HUES64 (cell line): Measurements from ENCODE around the gene OVCH1.
"Not testable (repeated sequence)": the region's sequence is repeated elsewhere in the genome, so short reads cannot be mapped to it uniquely, and the experiment has no call there.

Experiments
- H3K27ac ChIP-seq: 2 replicates; pipeline ENCODE4 v1.7.0; 2013; ENCODE audit warnings: low read depth, low read length, inconsistent platforms
- H3K27me3 ChIP-seq: 2 replicates; pipeline ENCODE4 v1.6.1; 2013; ENCODE audit warnings: mild to moderate bottlenecking, low read length; ENCODE audit not compliant: insufficient read depth
- H3K36me3 ChIP-seq: 2 replicates; pipeline ENCODE4 v1.6.1; 2013; ENCODE audit warnings: mild to moderate bottlenecking, low read length; ENCODE audit not compliant: insufficient read depth
- H3K4me1 ChIP-seq: 2 replicates; pipeline ENCODE4 v1.6.1; 2013; ENCODE audit warnings: mild to moderate bottlenecking, low read length, moderate library complexity; ENCODE audit not compliant: insufficient read depth
- H3K4me3 ChIP-seq: 2 replicates; pipeline ENCODE4 v1.5.1; 2013; ENCODE audit warnings: mild to moderate bottlenecking, low read length, moderate library complexity
- H3K9ac ChIP-seq: 2 replicates; pipeline ENCODE4 v1.6.1; 2013; ENCODE audit warnings: mild to moderate bottlenecking, low read depth, low read length
- H3K9me3 ChIP-seq: 2 replicates; pipeline ENCODE4 v1.6.1; 2013; ENCODE audit warnings: low read depth, low read length; ENCODE audit not compliant: insufficient read depth
- WGBS: fragments of 150-250, 120-280 bp; methylation state at CpG from one replicate; pipeline ENCODE4 v1.1.7; 2013; ENCODE audit warnings: missing lambda C conversion rate; 5-methylcytosine and 5-hydroxymethylcytosine counted together

OVCH1 gene

GRCh38 chr12:29403991-29404390 lies 93.5 kb downstream of the OVCH1 start:
- no peak overlapping the region for H3K9ac ChIP-seq
- no peaks in the 10 kb centered on the region for H3K4me1 ChIP-seq
- H3K27ac ChIP-seq: no peak overlapping the region
- no peaks in the 10 kb centered on the region for H3K9me3 ChIP-seq
- H3K36me3 ChIP-seq: no peaks in the 10 kb centered on the region
- H3K4me3 ChIP-seq: no peak overlapping the region
- whole genome bisulfite sequencing: 78% methylated on average over 4 of the region's 4 CpGs
- no peaks in the 10 kb centered on the region; the same call in 1 of the 2 replicates for H3K27me3 ChIP-seq

- Histone ChIP-seq H3K9ac (no peak overlapping the region), H3K36me3 (no peaks in the 10 kb centered on the region), H3K27ac (no peak overlapping the region), H3K9me3 (no peaks in the 10 kb centered on the region), H3K27me3 (no peaks in the 10 kb centered on the region; the same call in 1 of the 2 replicates), H3K4me3 (no peak overlapping the region), H3K4me1 (no peaks in the 10 kb centered on the region)
Observed at GRCh38 chr12:29402437-29402836, 95.0 kb downstream of the OVCH1 start.

- H3K4me3 ChIP-seq: no peak overlapping the region
- no peaks in the 10 kb centered on the region; the same call in 1 of the 2 replicates for H3K27me3 ChIP-seq
- no peak overlapping the region for H3K9ac ChIP-seq
- H3K27ac ChIP-seq: no peak overlapping the region
- WGBS: no CpG with 5 or more reads among the region's 1 CpG
- H3K4me1 ChIP-seq: no peaks in the 10 kb centered on the region
- H3K36me3 ChIP-seq: no peaks in the 10 kb centered on the region
- H3K9me3 ChIP-seq: no peaks in the 10 kb centered on the region
Observed at GRCh38 chr12:29398495-29398894, 99.0 kb downstream of the OVCH1 start.

- 93% methylated on average over 3 of the region's 3 CpGs for WGBS
- no peaks in the 10 kb centered on the region for H3K36me3 ChIP-seq
- H3K27me3 ChIP-seq: no peaks in the 10 kb centered on the region; the same call in 1 of the 2 replicates
- no peaks in the 10 kb centered on the region for H3K9me3 ChIP-seq
- no peaks in the 10 kb centered on the region for H3K4me1 ChIP-seq
- no peak overlapping the region for H3K9ac ChIP-seq
- no peak overlapping the region for H3K27ac ChIP-seq
- H3K4me3 ChIP-seq: no peak overlapping the region
Observed at GRCh38 chr12:29396774-29397173, 100.7 kb downstream of the OVCH1 start.

- Histone ChIP-seq H3K27me3 (no peaks in the 10 kb centered on the region; the same call in 1 of the 2 replicates), H3K27ac (no peak overlapping the region), H3K4me3 (no peak overlapping the region), H3K9me3 (no peaks in the 10 kb centered on the region), H3K9ac (no peak overlapping the region), H3K36me3 (no peaks in the 10 kb centered on the region), H3K4me1 (no peaks in the 10 kb centered on the region)
- 89% methylated on average over 1 of the region's 1 CpG for WGBS
Observed at GRCh38 chr12:29395356-29395755, 102.1 kb downstream of the OVCH1 start.

- not testable (repeated sequence) for H3K4me1 ChIP-seq, H3K9ac ChIP-seq, H3K27ac ChIP-seq, H3K27me3 ChIP-seq, H3K36me3 ChIP-seq, H3K9me3 ChIP-seq, H3K4me3 ChIP-seq
- WGBS: 86% methylated on average over 3 of the region's 3 CpGs
Observed at GRCh38 chr12:29390419-29390818, 107.1 kb downstream of the OVCH1 start.

GRCh38 chr12:29389295-29389919 lies 108.1 kb downstream of the OVCH1 start:
- H3K9ac ChIP-seq: no peak overlapping the region
- 97% methylated on average over 65 of the region's 65 CpGs for WGBS
- no peak overlapping the region for H3K4me3 ChIP-seq
- no peak overlapping the region for H3K27ac ChIP-seq
- no peaks in the 10 kb centered on the region for H3K4me1 ChIP-seq
- H3K9me3 ChIP-seq: no peaks in the 10 kb centered on the region
- H3K36me3 ChIP-seq: no peaks in the 10 kb centered on the region
- H3K27me3 ChIP-seq: no peaks in the 10 kb centered on the region

- not testable (repeated sequence) for H3K9me3 ChIP-seq, H3K27me3 ChIP-seq, H3K4me1 ChIP-seq, H3K27ac ChIP-seq, H3K4me3 ChIP-seq, H3K36me3 ChIP-seq, H3K9ac ChIP-seq
- 97% methylated on average over 36 of the region's 36 CpGs for WGBS
Observed at GRCh38 chr12:29386084-29386680, 111.3 kb downstream of the OVCH1 start.

- not testable (repeated sequence) for H3K4me1 ChIP-seq, H3K36me3 ChIP-seq, H3K27ac ChIP-seq, H3K9me3 ChIP-seq, H3K9ac ChIP-seq, H3K4me3 ChIP-seq, H3K27me3 ChIP-seq
- WGBS: 96% methylated on average over 17 of the region's 17 CpGs
Observed at GRCh38 chr12:29385194-29385593, 112.3 kb downstream of the OVCH1 start.

GRCh38 chr12:29382251-29382650 lies 115.2 kb downstream of the OVCH1 start:
- Histone ChIP-seq H3K27me3 (no peaks in the 10 kb centered on the region), H3K9me3 (no peaks in the 10 kb centered on the region), H3K36me3 (peaks cover 3% of the 10 kb centered on the region; the same call in 1 of the 2 replicates), H3K27ac (no peak overlapping the region), H3K9ac (no peak overlapping the region), H3K4me3 (no peak overlapping the region), H3K4me1 (peaks cover 11% of the 10 kb centered on the region; the same call in 1 of the 2 replicates)
- WGBS: 100% methylated on average over 1 of the region's 2 CpGs

GRCh38 chr12:29380536-29381523 lies 116.7 kb downstream of the OVCH1 start, which contains the start of gene ERGIC2:
ERGIC2 (minus strand) TSS chr12:29381172; CDS start chr12:29371633, 9,539 bp downstream.
- Histone ChIP-seq H3K4me3 (peak within 1 kb of the TSS; percentile 93), H3K27me3 (no peaks in the 10 kb centered on the region), H3K27ac (peak within 1 kb of the TSS; percentile 89), H3K9me3 (no peaks in the 10 kb centered on the region), H3K36me3 (peaks cover 7% of the 10 kb centered on the region; the same call in 1 of the 2 replicates), H3K4me1 (peaks cover 11% of the 10 kb centered on the region; the same call in 1 of the 2 replicates), H3K9ac (peak within 1 kb of the TSS; percentile 98)
- under 1% methylated on average over 55 of the region's 55 CpGs for WGBS
